Activated T-helper 1 cell treated with Interleukin-2 at 50 U/mL for 16 hours (primary cell): ENCODE measurements around the gene ZC3H7A.
"Not testable (repeated sequence)": the region's sequence is repeated elsewhere in the genome, so short reads cannot be mapped to it uniquely, and the experiment has no call there.

Experiments used
- DNase-seq: peaks from one replicate; pipeline ENCODE4 v3.0.0-alpha.2; 2020; ENCODE audit warnings: low read depth

The ZC3H7A gene

GRCh38 chr16:11799509-11800381 is 2.7 kb upstream of the ZC3H7A start:
- DNase-seq, result no peak

GRCh38 chr16:11799017-11799381 is 1.9 kb upstream of the ZC3H7A start:
- DNase-seq, result no peak

GRCh38 chr16:11797957-11798299 is 870 bp upstream of the ZC3H7A start:
- DNase-seq, result no peak

GRCh38 chr16:11796227-11797165 is 562 bp downstream of the ZC3H7A start:
- no peak for DNase-seq

- no peak for DNase-seq
These were observed 1.2 kb downstream of the ZC3H7A start for GRCh38 chr16:11795887-11796226.

DNA sequence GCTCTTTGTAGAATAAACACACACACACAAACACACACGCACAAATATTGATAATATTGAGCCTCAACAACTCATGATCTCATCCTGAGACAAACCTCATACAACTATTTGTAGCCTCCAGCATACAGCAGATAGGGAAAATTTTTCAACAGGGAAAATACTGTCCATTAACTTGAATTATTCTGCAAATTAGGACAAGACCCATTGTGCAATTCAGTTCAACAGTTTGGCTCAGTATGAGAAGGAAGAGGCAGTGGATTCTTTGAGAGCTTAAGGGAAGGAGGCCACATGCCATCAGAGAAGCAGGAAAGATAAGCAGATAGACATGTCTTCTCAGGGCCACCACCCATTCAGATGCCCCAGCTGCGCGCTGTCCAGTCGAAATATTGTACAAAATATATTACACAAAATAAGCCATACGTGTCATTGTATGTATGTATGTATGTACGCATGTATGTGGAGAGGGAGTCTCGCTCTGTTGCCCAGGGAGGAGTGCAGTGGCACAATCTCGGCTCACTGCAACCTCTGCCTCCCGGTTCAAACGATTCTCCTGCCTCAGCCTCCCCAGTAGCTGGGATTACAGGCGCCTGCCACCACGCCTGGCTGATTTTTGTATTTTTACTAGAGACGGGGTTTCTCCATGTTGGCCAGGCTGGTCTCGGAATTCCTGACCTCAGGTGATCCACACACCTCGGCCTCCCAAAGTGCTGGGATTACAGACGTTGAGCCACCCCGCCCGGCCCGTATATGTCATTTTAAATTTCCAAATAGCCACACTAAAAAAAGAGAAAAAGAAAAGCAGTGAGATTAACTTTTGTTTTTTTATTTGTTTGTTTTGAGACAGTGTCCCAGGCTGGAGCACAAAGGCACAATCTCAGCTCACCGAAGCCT is 1.8 kb downstream of the ZC3H7A start:
- DNase-seq, result no peak

GRCh38 chr16:11794447-11794846 is 2.6 kb downstream of the ZC3H7A start:
- DNase-seq, result no peak

GRCh38 chr16:11793840-11794239 is 3.2 kb downstream of the ZC3H7A start:
- DNase-seq, result no peak

DNA sequence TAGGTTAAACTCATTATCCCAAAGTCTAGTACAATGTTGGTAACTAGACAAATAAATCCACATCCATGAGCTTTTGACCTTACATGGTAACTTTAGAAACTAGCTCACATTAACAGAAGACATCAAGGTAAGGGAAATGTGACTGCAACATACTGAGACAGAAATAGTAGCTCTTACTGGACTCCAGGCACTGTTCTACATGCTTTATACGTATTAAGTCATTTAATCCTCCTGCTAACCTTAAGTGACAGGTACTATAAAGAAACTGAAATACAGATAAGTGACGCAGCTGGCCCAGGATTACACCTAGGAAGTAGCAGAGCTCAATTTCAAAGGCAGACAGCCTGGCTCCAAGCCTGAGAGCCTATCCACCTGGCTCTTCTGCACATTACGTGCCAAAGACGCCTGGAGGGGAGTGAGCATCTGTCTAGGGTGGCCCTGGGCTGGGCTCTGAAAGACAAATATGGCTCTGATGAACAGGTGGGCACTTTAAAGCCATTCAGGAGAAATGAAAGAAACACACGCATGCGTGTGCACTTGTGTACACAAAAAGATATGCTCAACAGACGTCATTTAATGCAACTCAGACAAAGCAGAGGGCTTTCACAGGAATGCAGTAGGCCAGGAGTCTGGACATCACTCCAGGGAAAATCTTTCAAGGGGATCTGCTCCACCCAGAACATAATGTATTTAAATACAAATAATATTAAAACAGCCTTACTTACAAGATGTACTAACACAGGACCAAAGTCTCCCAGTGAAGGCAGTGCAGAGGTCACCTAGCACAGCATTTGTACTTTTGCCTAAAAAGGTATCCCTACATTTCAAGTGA is 4.4 kb downstream of the ZC3H7A start:
- DNase-seq, result no peak

DNA sequence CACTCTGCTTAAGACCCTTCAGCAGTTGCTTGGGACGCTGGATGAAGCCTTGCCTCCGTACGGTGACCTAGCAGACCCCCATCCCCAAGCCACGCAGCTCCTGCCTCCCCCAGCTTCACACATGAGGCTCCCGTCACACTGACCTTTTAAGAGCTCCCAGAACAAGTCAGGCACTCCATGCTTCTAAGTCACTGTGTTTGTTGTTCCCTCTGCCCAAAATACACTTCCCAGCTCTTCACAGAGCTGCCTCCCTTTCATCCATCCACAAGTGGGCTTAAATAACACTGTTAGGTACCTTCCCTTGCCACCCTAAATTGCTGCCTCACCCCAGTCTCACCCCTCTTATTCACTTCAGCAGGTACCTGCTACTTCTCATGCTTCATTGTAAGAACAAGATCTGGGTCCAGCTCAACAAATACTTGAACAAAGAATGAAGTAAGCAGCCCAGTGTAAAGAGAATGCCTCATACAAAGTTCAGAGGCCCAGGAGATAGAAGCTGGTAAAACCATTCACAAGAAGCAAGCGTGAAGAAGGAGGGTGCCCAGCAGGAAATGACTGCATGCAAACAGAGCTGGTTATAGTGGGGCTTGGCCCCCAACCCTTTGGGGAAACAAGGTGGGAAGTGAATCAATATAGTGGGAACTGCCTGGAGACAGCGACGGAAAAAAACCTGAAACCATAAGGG is 5.8 kb downstream of the ZC3H7A start:
- no peak for DNase-seq

DNA sequence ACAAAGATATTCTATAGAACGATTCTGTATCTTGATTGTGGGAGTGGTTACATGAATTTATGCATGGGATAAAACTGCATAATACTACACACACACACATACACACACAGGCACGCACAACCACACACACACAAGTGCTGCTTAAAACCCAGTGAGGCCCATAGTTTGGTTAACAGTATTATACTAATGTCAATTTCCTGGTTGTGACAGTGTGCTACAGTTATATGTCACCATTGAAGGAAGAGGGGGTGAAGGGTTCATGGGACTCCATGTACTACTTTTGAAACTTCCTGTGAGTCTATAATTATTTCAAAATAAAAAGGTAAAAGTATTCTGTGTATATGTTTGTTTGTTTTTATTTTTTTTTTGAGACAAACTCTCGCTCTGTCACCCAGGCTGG is 8.1 kb downstream of the ZC3H7A start:
- no peak for DNase-seq

DNA sequence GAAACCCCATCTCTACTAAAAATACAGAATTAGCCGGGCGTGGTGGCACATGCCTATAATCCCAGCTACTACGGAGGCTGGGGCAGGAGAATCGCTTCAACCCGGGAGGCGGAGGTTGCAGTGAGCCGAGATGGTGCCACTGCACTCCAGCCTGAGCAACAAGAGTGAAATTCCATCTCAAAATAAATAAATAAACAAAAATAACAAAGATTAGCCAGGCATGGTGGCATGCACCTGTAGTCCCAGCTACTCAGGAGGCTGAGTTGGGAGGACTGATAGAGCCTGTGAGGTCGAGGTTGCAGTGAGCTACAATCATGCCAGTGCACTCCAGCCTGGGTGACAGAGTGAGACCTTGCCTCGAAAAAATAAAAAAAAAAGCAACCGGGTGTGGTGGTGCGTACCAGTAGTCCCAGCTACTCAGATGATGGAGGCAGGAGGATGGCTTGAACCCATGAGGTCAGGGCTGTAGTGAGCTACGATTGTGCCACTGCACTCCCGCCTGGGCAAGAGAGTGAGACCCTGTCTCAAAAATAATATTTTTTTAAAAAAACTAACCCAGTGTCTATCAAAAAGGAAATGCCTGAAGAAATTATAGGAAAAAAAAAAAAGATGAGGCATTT is 12.0 kb downstream of the ZC3H7A start:
- DNase-seq, result not testable (repeated sequence)

GRCh38 chr16:11784381-11784780 is 12.7 kb downstream of the ZC3H7A start:
- not testable (repeated sequence) for DNase-seq

DNA sequence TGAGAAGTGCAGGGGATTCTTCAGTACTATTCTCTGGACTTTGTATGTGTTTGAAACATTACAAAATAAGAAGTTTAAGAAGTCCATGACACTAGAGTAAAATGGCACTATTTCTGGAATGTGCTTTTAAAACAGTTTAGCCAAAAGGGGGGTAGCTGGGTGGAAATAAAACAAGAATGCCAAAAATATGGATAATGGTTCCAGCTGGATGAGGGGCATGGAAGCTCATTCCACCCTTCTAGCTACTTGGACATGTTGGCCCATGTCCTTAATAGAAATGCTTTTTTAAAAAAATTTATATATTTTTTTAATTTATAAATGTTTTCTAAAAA is 13.1 kb downstream of the ZC3H7A start:
- no peak for DNase-seq

- no peak for DNase-seq
These were observed 13.6 kb downstream of the ZC3H7A start for GRCh38 chr16:11783319-11784037.

DNA sequence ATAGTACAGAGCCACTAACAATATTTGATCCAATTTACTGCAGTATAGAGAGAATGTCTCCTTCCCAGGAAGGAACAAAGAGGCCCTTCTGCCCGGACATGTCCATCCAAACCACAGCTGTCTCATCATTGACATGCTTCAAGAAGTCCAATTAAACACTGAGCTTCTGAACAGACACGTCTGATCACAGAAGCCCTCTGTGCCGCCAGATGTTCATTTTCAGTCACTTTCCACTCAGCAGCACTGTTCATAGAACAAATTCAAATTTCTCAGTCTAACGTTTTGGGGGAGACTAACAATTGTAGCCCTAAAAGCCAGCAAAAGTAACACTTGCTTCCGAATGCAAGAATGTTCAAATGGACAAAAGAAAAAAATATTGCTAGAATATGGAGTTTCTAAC is 15.3 kb downstream of the ZC3H7A start:
- DNase-seq, result no peak

DNA sequence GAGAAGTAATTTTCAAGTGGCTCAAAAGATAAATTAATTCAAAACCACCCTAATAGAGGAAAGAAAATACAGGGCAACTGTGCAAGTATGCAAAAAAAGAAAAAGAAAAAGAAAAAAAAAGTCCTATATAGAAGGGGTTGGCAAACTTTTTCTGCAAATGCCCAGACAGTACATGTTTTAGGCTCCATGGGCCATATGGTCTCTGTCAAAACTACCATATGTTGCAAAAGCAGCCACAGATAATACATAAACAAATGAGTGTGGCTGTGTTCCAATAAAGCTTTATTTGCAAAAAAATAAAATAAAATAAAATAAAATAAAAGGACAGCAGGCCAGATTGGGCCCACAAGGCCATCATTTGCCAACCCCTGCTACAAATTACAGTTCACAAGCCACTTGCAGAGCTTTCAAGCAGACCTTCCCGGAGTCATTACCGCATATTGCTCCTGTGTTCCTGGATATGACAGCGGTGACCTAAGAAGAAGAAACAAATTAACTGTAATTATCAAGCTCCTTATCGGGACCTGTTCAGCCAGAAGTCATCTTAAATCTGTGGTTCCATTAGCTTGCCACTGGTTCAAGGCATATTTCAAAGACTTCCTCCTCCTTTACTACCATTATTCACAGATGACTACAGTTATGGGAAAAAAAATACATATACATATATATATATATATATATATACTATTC is 15.9 kb downstream of the ZC3H7A start:
- no peak for DNase-seq

DNA sequence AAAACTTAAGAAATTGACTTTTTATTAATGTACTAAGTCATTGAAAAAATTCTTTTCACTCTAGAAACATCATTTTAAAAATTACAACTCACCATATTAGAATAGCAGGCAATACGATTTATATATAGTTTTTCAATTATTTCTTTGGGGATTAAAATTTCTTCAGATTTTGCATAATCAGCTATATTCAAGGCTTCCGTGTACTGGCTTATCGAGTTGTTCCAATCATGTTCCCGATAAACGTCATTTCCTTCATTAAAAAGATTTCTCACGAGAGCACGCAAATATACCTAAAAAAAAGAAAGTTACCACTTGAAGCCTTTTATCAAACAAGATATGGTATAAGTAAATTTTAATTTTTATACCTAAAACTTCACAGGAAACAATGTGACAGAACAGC is 18.0 kb downstream of the ZC3H7A start:
- no peak for DNase-seq

- no peak for DNase-seq
These were observed 22.9 kb downstream of the ZC3H7A start for GRCh38 chr16:11774065-11774626.
